Stomach (tissue), 9 donors: ENCODE data around the gene CHST5. TPM values are rescaled to one million over a fixed set of nuclear protein-coding genes. Genes with fewer than 3 reads are reported as not detected.
"Not testable (repeated sequence)": the region's sequence is repeated elsewhere in the genome, so short reads cannot be mapped to it uniquely, and the experiment has no call there.

Source experiments
- DNase-seq, 2 donors: peaks; one replicate each; pipeline versions ENCODE4 v3.0.0 to v3.0.0-alpha.2; 2013 to 2019
- H3K27ac ChIP-seq, 5 donors: fragments of 200-600 bp in 4 of 5; sonication (generic) in 4 of 5; one replicate each; pipeline ENCODE4 v1.5.1; 2013 to 2019; ENCODE audit warnings: mild to moderate bottlenecking in 1 of 5, moderate library complexity in 1 of 5
- H3K27me3 ChIP-seq, 3 donors: fragments of 200-600 bp; sonication (generic); one replicate each; pipeline ENCODE4 v1.5.1; 2017 to 2019; ENCODE audit warnings: mixed run types in 1 of 3
- H3K36me3 ChIP-seq, 4 donors: fragments of 200-600 bp; sonication (generic); 1 replicate in 3 of 4; 2 replicates in 1 of 4; pipeline ENCODE4 v1.5.1; 2016 to 2019
- H3K4me1 ChIP-seq, 4 donors: fragments of 200-600 bp; sonication (generic); one replicate each; pipeline ENCODE4 v1.5.1; 2016 to 2019
- H3K4me3 ChIP-seq, 4 donors: fragments of 200-600 bp; sonication (generic) in 3 of 4; one replicate each; pipeline ENCODE4 v1.5.1; 2016 to 2019; ENCODE audit warnings: mild to moderate bottlenecking in 1 of 4
- H3K9me3 ChIP-seq, 4 donors: fragments of 200-600 bp; sonication (generic); one replicate each; pipeline ENCODE4 v1.5.1; 2016 to 2019
- CTCF ChIP-seq, 7 experiments: fragments of 450-650 bp in 4 of 7; fragments of 200-600 bp in 3 of 7; sonication (generic) in 3 of 7; IDR thresholded peaks; one replicate each; pipeline ENCODE4 v1.5.1; 2016 to 2019; ENCODE audit warnings: antibody characterized with exemption in 7 of 7, control low read depth in 2 of 7, mild to moderate bottlenecking in 1 of 7
- EP300 ChIP-seq: sonication (generic); formaldehyde crosslinking; IDR thresholded peaks from one replicate; pipeline ENCODE4 v1.6.1; 2017; ENCODE audit warnings: antibody characterized with exemption
- POLR2A ChIP-seq, 4 donors: fragments of 450-650 bp; IDR thresholded peaks; one replicate each; pipeline ENCODE4 v1.6.1; 2016; ENCODE audit warnings: antibody characterized with exemption in 4 of 4, control low read depth in 2 of 4, mild to moderate bottlenecking in 1 of 4, moderate library complexity in 1 of 4
- POLR2AphosphoS5 ChIP-seq, 3 donors: sonication (generic); formaldehyde crosslinking; IDR thresholded peaks; one replicate each; pipeline ENCODE4 v1.6.1; 2016; ENCODE audit warnings: antibody characterized with exemption in 3 of 3
- WGBS, 5 donors: extraction: QIAGEN DNeasy Blood & Tissue Kit in 3 of 5; methylation state at CpG; one replicate each; pipeline versions ENCODE4 v1.1.5 to v1.1.7; 2013 to 2018; 5-methylcytosine and 5-hydroxymethylcytosine counted together
- intact Hi-C: fragments of 100-400 bp; cut with DNase I; formaldehyde crosslinking; loops from one replicate; pipeline ENCODE4 v1.15.1; 2023; ENCODE audit warnings: low total_unique reads
- polyA plus RNA-seq, 3 donors: library from polyadenylated mRNA; stranded (reverse); fragments of 200-250 nt; gene quantifications; one replicate each; pipeline ENCODE4 v1.2.3, GENCODE V29; 2013
- total RNA-seq, 5 donors: library from RNA; depleted of rRNA; stranded (reverse); fragments of >200 nt; gene quantifications; one replicate each; pipeline versions ENCODE4 v1.1.0 to v1.2.3, GENCODE V29; 2014 to 2016
- donor health status: healthy with polysubstance abuse.
- donor health status: Bipolar disorder and iron deficiency.
- donor health status: healthy.

Gene CHST5
- total and polyA plus RNA-seq, 8 donors: 0.05 to 23.2 (median 2.3) TPM; not detected in 3

GRCh38 chr16:75526032-75526790 is 9.7 kb downstream of the CHST5 start:
- 70 to 94% (median 91%) methylated on average over 5 of the region's 5 CpGs for WGBS, 5 donors
- Histone ChIP-seq H3K9me3 (no peaks in the 10 kb centered on the region), H3K27me3 (no peaks in the 10 kb centered on the region), H3K4me1 (no peaks in the 10 kb centered on the region), H3K4me3 (no peak overlapping the region), H3K27ac (no peak overlapping the region), H3K36me3 (no peaks in the 10 kb centered on the region)
- TF ChIP-seq POLR2A (IDR thresholded peaks at IDR 0.05) (no peak), EP300 (no peak), CTCF (IDR thresholded peaks at IDR 0.05) (no peak), POLR2AphosphoS5 (IDR thresholded peaks at IDR 0.05) (no peak)
- DNase-seq: no peak
- intact Hi-C loops: no loop called here

GRCh38 chr16:75519175-75519574 is 16.7 kb downstream of the CHST5 start:
- H3K4me3 ChIP-seq: no peak overlapping the region
- no peaks in the 10 kb centered on the region for H3K27me3 ChIP-seq
- DNase-seq: no peak
- TF ChIP-seq POLR2A (IDR thresholded peaks at IDR 0.05): no peak
- TF ChIP-seq EP300: no peak
- no peak for TF ChIP-seq POLR2AphosphoS5 (IDR thresholded peaks at IDR 0.05)
- no peak for TF ChIP-seq CTCF (IDR thresholded peaks at IDR 0.05)
- H3K9me3 ChIP-seq: no peaks in the 10 kb centered on the region
- H3K4me1 ChIP-seq: peaks cover 4 to 16% (median 7%) of the 10 kb centered on the region in 4 donors
- no peak overlapping the region for H3K27ac ChIP-seq
- no peaks in the 10 kb centered on the region for H3K36me3 ChIP-seq
- intact Hi-C loops: no loop called here
- 92 to 94% (median 93%) methylated on average over 6 of the region's 6 CpGs for WGBS, 5 donors

GRCh38 chr16:75516189-75516966 is 19.5 kb downstream of the CHST5 start:
- H3K9me3 ChIP-seq, intact Hi-C loops, H3K36me3 ChIP-seq, H3K27me3 ChIP-seq: not testable (repeated sequence)
- Histone ChIP-seq H3K4me1 (peaks cover 4 to 16% (median 7%) of the 10 kb centered on the region in 4 donors), H3K27ac (peak overlapping the region; percentile 85 to 97 (median 94)), H3K4me3 (peak overlapping the region; percentile 66 to 95 (median 86))
- WGBS, 5 donors: 4 to 10% (median 7%) methylated on average over 21 to 42 of the region's 42 CpGs
- peak; percentile 44 to 57 for DNase-seq

GRCh38 chr16:75514296-75514695 is 21.6 kb downstream of the CHST5 start:
- 92 to 97% (median 95%) methylated on average over 11 of the region's 11 CpGs for WGBS, 5 donors
- DNase-seq: no peak
- H3K4me3 ChIP-seq: no peak overlapping the region
- TF ChIP-seq CTCF (IDR thresholded peaks at IDR 0.05) (no peak), POLR2AphosphoS5 (IDR thresholded peaks at IDR 0.05) (no peak), POLR2A (IDR thresholded peaks at IDR 0.05) (no peak), EP300 (no peak)
- no peak overlapping the region for H3K27ac ChIP-seq
- no peaks in the 10 kb centered on the region for H3K36me3 ChIP-seq
- H3K4me1 ChIP-seq: peaks cover 4 to 16% (median 7%) of the 10 kb centered on the region in 4 donors
- peaks cover 0 to 2% (median 0%) of the 10 kb centered on the region in 3 donors for H3K27me3 ChIP-seq
- intact Hi-C loops: no loop called here
- no peaks in the 10 kb centered on the region for H3K9me3 ChIP-seq
